ENCODE data around the gene CELF4.

GRCh38 chr18:37412333-37412732, 153.3 kb downstream of the CELF4 start:
- TF ChIP-seq CTCF (IDR thresholded peaks at IDR 0.05 in 8 of 11, conservative IDR thresholded peaks at IDR 0.05 in 3 of 11) (no peak), POLR2AphosphoS5 (IDR thresholded peaks at IDR 0.05) (no peak)

Measured in spleen (tissue), 7 donors.